ENCODE measurements around the gene HSPA12B. TPM values are rescaled to one million over a fixed set of nuclear protein-coding genes. Genes with fewer than 3 reads are reported as not detected.
A peak's percentile ranks its signal among the peaks of the same experiment; 100 is the strongest.

The HSPA12B gene
- total and polyA plus RNA-seq, 5 experiments from 2014 or later, result 0.05 to 0.07 TPM; not detected in 3

- POLR2A ChIA-PET, result no interaction called here
- H3K4me1 Mint-ChIP-seq, result peaks cover 0 to 3% (median 0%) of the 10 kb centered on the region in 4 donors
Measured at GRCh38 chr20:3706774-3707507, 25.5 kb upstream of the HSPA12B start.

GRCh38 chr20:3707508-3707899, 25.0 kb upstream of the HSPA12B start:
- peaks cover 0 to 3% (median 0%) of the 10 kb centered on the region in 4 donors for H3K4me1 Mint-ChIP-seq
- no peaks in the 10 kb centered on the region for H3K9me3 Mint-ChIP-seq
- H3K27ac Mint-ChIP-seq, result peak overlapping the region in 2 of 10 donors; percentile 51 to 64
- peak in 1 of 10 donors; percentile 27 for DNase-seq
- H3K4me3 Mint-ChIP-seq, result no peak overlapping the region
- no peak for ATAC-seq
- POLR2A ChIA-PET, result no interaction called here
- peaks cover 0 to 14% (median 1%) of the 10 kb centered on the region in 5 donors for H3K27me3 Mint-ChIP-seq
- no peaks in the 10 kb centered on the region for H3K36me3 Mint-ChIP-seq

More at GRCh38 chr20:3706774-3707507, 25.5 kb upstream of the HSPA12B start:
- Mint-ChIP-seq H3K4me3 (no peak overlapping the region), H3K9me3 (no peaks in the 10 kb centered on the region), H3K27me3 (peaks cover 0 to 12% (median 1%) of the 10 kb centered on the region in 5 donors), H3K27ac (no peak overlapping the region), H3K36me3 (no peaks in the 10 kb centered on the region)
- DNase-seq (peak in 1 of 10 donors; percentile 52), ATAC-seq (no peak)

GRCh38 chr20:3710011-3710466, 22.4 kb upstream of the HSPA12B start:
- POLR2A ChIA-PET, result no interaction called here
- H3K36me3 Mint-ChIP-seq, result no peaks in the 10 kb centered on the region

GRCh38 chr20:3710703-3711483, 21.6 kb upstream of the HSPA12B start:
- H3K4me3 Mint-ChIP-seq, result no peak overlapping the region
- DNase-seq, result peak; percentile 52 to 84 (median 72)
- H3K36me3 Mint-ChIP-seq, result no peaks in the 10 kb centered on the region
- peaks cover 0 to 5% (median 0%) of the 10 kb centered on the region in 4 donors for H3K4me1 Mint-ChIP-seq
- no peak overlapping the region for H3K27ac Mint-ChIP-seq
- H3K27me3 Mint-ChIP-seq, result peaks cover 0 to 9% (median 1%) of the 10 kb centered on the region in 5 donors
- no peaks in the 10 kb centered on the region for H3K9me3 Mint-ChIP-seq
- ATAC-seq, result peak; percentile 59 to 67
- POLR2A ChIA-PET, result interaction anchor here (0.8 kb wide), 1 partner anchor 22 kb away, joined by 3 read pairs; no protein-coding TSS in a partner anchor

More at GRCh38 chr20:3710011-3710466, 22.4 kb upstream of the HSPA12B start:
- Mint-ChIP-seq H3K9me3 (no peaks in the 10 kb centered on the region), H3K27ac (no peak overlapping the region), H3K27me3 (peaks cover 0 to 9% (median 1%) of the 10 kb centered on the region in 5 donors), H3K4me1 (peaks cover 0 to 5% (median 0%) of the 10 kb centered on the region in 4 donors), H3K4me3 (no peak overlapping the region)
- ATAC-seq (no peak), DNase-seq (peak in 1 of 10 donors; percentile 57)

- DNase-seq (peak in 1 of 10 donors; percentile 36), ATAC-seq (no peak)
- peaks cover 0 to 5% (median 0%) of the 10 kb centered on the region in 4 donors for H3K4me1 Mint-ChIP-seq
- peak overlapping the region in 1 of 10 donors; percentile 79 for H3K27ac Mint-ChIP-seq
- POLR2A ChIA-PET, result interaction anchor here (0.8 kb wide), 1 partner anchor 23 kb away, joined by 3 read pairs; no protein-coding TSS in a partner anchor
- H3K4me3 Mint-ChIP-seq, result peak overlapping the region in 1 of 10 donors; percentile 19
- H3K36me3 Mint-ChIP-seq, result no peaks in the 10 kb centered on the region
- peaks cover 0 to 10% (median 3%) of the 10 kb centered on the region in 5 donors for H3K27me3 Mint-ChIP-seq
- H3K9me3 Mint-ChIP-seq, result no peaks in the 10 kb centered on the region
Measured at GRCh38 chr20:3711484-3711941, 21.0 kb upstream of the HSPA12B start.

GRCh38 chr20:3712279-3712873, 20.1 kb upstream of the HSPA12B start, which contains the start of gene SIGLEC1:
SIGLEC1 (minus strand) TSS chr20:3712600; CDS start chr20:3707128, 5,472 bp downstream.
- DNase-seq (peak in 1 of 10 donors; percentile 40), ATAC-seq (no peak)
- H3K9me3 Mint-ChIP-seq, result no peaks in the 10 kb centered on the region
- H3K36me3 Mint-ChIP-seq, result no peaks in the 10 kb centered on the region
- peaks cover 0 to 5% (median 0%) of the 10 kb centered on the region in 4 donors for H3K4me1 Mint-ChIP-seq
- H3K27me3 Mint-ChIP-seq, result peaks cover 0 to 14% (median 9%) of the 10 kb centered on the region in 5 donors
- peak within 1 kb of the TSS in 1 of 10 donors; percentile 19 for H3K4me3 Mint-ChIP-seq
- H3K27ac Mint-ChIP-seq, result peak within 1 kb of the TSS in 2 of 10 donors; percentile 24 to 79
- POLR2A ChIA-PET, result no interaction called here

- Mint-ChIP-seq H3K27ac (no peak overlapping the region), H3K27me3 (peaks cover 3 to 20% (median 17%) of the 10 kb centered on the region in 5 donors), H3K4me3 (no peak overlapping the region), H3K9me3 (no peaks in the 10 kb centered on the region), H3K36me3 (no peaks in the 10 kb centered on the region), H3K4me1 (peaks cover 0 to 4% (median 0%) of the 10 kb centered on the region in 4 donors)
- POLR2A ChIA-PET, result interaction anchor here (0.7 kb wide), 1 partner anchor 97 kb away, joined by 3 read pairs; no protein-coding TSS in a partner anchor
- ATAC-seq, result no peak
- DNase-seq, result no peak
Measured at GRCh38 chr20:3714092-3714491, 18.4 kb upstream of the HSPA12B start.

- DNase-seq (peak in 6 of 10 donors; percentile 8 to 35 (median 15)), ATAC-seq (peak; percentile 59 to 72)
- Mint-ChIP-seq H3K4me3 (no peak overlapping the region), H3K36me3 (no peaks in the 10 kb centered on the region), H3K27ac (no peak overlapping the region), H3K4me1 (peaks cover 0 to 5% (median 0%) of the 10 kb centered on the region in 4 donors), H3K27me3 (peaks cover 9 to 31% (median 22%) of the 10 kb centered on the region in 5 donors), H3K9me3 (no peaks in the 10 kb centered on the region)
- POLR2A ChIA-PET, result no interaction called here
Measured at GRCh38 chr20:3716195-3716834, 16.2 kb upstream of the HSPA12B start.

- Mint-ChIP-seq H3K27ac (no peak overlapping the region), H3K9me3 (no peaks in the 10 kb centered on the region), H3K4me3 (no peak overlapping the region), H3K27me3 (peaks cover 9 to 31% (median 19%) of the 10 kb centered on the region in 5 donors), H3K4me1 (peaks cover 0 to 3% (median 0%) of the 10 kb centered on the region in 4 donors), H3K36me3 (no peaks in the 10 kb centered on the region)
- POLR2A ChIA-PET, result no interaction called here
- no peak for DNase-seq
- ATAC-seq, result no peak
Measured at GRCh38 chr20:3719046-3719445, 13.4 kb upstream of the HSPA12B start.

- H3K9me3 Mint-ChIP-seq, result no peaks in the 10 kb centered on the region
- H3K27me3 Mint-ChIP-seq, result peaks cover 9 to 31% (median 22%) of the 10 kb centered on the region in 5 donors
- H3K4me1 Mint-ChIP-seq, result peaks cover 0 to 3% (median 0%) of the 10 kb centered on the region in 4 donors
- H3K4me3 Mint-ChIP-seq, result no peak overlapping the region
- DNase-seq (no peak), ATAC-seq (no peak)
- H3K36me3 Mint-ChIP-seq, result no peaks in the 10 kb centered on the region
- POLR2A ChIA-PET, result no interaction called here
- no peak overlapping the region for H3K27ac Mint-ChIP-seq
Measured at GRCh38 chr20:3720068-3720467, 12.4 kb upstream of the HSPA12B start.

GRCh38 chr20:3720626-3721025, 11.9 kb upstream of the HSPA12B start:
- peaks cover 9 to 31% (median 22%) of the 10 kb centered on the region in 5 donors for H3K27me3 Mint-ChIP-seq
- POLR2A ChIA-PET, result no interaction called here

GRCh38 chr20:3721912-3722311, 10.6 kb upstream of the HSPA12B start:
- no peak overlapping the region for H3K27ac Mint-ChIP-seq
- peaks cover 0 to 3% (median 0%) of the 10 kb centered on the region in 4 donors for H3K4me1 Mint-ChIP-seq
- no peak for DNase-seq
- H3K36me3 Mint-ChIP-seq, result no peaks in the 10 kb centered on the region
- H3K9me3 Mint-ChIP-seq, result no peaks in the 10 kb centered on the region
- no peak overlapping the region for H3K4me3 Mint-ChIP-seq
- POLR2A ChIA-PET, result no interaction called here
- ATAC-seq, result no peak
- peaks cover 11 to 27% (median 26%) of the 10 kb centered on the region in 5 donors for H3K27me3 Mint-ChIP-seq

More at GRCh38 chr20:3720626-3721025, 11.9 kb upstream of the HSPA12B start:
- no peaks in the 10 kb centered on the region for H3K36me3 Mint-ChIP-seq
- H3K4me3 Mint-ChIP-seq, result no peak overlapping the region
- H3K9me3 Mint-ChIP-seq, result no peaks in the 10 kb centered on the region
- H3K27ac Mint-ChIP-seq, result no peak overlapping the region
- DNase-seq (no peak), ATAC-seq (no peak)
- peaks cover 0 to 3% (median 0%) of the 10 kb centered on the region in 4 donors for H3K4me1 Mint-ChIP-seq

Data from naive thymus-derived CD8-positive, alpha-beta T cell (primary cell).